ENCODE measurements around the gene SPN.
"Not testable (repeated sequence)": the region's sequence is repeated elsewhere in the genome, so short reads cannot be mapped to it uniquely, and the experiment has no call there.

Gene SPN

DNA sequence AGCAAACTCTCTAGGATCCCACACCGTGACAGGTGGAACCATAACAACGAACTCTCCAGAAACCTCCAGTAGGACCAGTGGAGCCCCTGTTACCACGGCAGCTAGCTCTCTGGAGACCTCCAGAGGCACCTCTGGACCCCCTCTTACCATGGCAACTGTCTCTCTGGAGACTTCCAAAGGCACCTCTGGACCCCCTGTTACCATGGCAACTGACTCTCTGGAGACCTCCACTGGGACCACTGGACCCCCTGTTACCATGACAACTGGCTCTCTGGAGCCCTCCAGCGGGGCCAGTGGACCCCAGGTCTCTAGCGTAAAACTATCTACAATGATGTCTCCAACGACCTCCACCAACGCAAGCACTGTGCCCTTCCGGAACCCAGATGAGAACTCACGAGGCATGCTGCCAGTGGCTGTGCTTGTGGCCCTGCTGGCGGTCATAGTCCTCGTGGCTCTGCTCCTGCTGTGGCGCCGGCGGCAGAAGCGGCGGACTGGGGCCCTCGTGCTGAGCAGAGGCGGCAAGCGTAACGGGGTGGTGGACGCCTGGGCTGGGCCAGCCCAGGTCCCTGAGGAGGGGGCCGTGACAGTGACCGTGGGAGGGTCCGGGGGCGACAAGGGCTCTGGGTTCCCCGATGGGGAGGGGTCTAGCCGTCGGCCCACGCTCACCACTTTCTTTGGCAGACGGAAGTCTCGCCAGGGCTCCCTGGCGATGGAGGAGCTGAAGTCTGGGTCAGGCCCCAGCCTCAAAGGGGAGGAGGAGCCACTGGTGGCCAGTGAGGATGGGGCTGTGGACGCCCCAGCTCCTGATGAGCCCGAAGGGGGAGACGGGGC, 1.3 kb downstream of the SPN start:
- H3K27ac ChIP-seq (ENCODE audit: low read depth, low read length), result no peak overlapping the region
- no peaks in the 10 kb centered on the region for H3K36me3 ChIP-seq (ENCODE audit: control insufficient read depth, insufficient read depth, low read length)
- no peak overlapping the region for H3K9ac ChIP-seq (ENCODE audit: low read depth, low read length)
- no peaks in the 10 kb centered on the region for H3K27me3 ChIP-seq (ENCODE audit: control insufficient read depth, insufficient read depth, low read length)
- H3K4me3 ChIP-seq (ENCODE audit: low read depth, low read length), result no peak overlapping the region
- H3K9me3 ChIP-seq (ENCODE audit: control insufficient read depth, insufficient read depth, low read length), result no peaks in the 10 kb centered on the region
- H3K4me1 ChIP-seq (ENCODE audit: control insufficient read depth, insufficient read depth, low read length), result peaks cover 8% of the 10 kb centered on the region; the same call in 1 of the 2 replicates

DNA sequence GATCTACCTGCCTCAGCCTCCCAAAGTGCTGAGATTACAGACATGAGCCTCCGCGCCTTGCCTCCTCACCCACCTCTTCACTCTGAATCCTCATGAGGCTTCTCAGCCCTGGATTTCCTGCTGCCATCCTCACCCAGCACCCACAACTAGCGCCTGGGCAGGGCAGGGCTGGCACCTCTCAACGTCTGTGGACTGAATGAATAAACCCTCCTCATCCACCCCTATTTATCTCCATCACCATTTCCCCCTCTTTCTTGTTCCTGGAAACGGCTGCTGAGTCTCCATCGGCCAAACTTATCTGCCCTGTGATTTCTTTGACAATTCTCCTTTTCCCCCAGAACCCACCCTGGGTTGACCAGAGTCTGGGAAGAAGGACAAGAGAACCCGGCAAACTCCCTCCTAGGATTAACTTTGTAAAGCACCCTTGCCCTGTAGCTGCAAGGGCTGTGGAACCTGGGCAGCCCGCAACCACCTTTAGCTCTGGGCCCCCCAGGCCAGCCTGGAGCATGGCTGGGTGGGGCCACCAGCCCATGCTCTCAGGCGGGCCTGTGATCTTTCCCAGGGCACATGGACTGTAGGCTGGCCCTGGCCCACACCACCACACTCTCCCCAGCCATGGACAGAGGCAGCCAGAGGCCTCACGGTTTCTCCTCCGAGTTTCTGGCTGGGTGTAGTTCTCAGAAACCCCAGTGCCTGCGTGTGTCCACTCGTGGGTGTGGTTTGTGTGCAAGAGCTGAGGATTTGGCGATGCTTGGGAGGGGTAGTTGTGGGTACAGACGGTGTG, 2.4 kb downstream of the SPN start:
- H3K27ac ChIP-seq (ENCODE audit: low read depth, low read length), result no peak overlapping the region
- H3K27me3 ChIP-seq (ENCODE audit: control insufficient read depth, insufficient read depth, low read length), result no peaks in the 10 kb centered on the region
- H3K9me3 ChIP-seq (ENCODE audit: control insufficient read depth, insufficient read depth, low read length), result no peaks in the 10 kb centered on the region
- H3K9ac ChIP-seq (ENCODE audit: low read depth, low read length), result no peak overlapping the region
- peaks cover 8% of the 10 kb centered on the region; the same call in 1 of the 2 replicates for H3K4me1 ChIP-seq (ENCODE audit: control insufficient read depth, insufficient read depth, low read length)
- no peaks in the 10 kb centered on the region for H3K36me3 ChIP-seq (ENCODE audit: control insufficient read depth, insufficient read depth, low read length)
- no peak overlapping the region for H3K4me3 ChIP-seq (ENCODE audit: low read depth, low read length)

DNA sequence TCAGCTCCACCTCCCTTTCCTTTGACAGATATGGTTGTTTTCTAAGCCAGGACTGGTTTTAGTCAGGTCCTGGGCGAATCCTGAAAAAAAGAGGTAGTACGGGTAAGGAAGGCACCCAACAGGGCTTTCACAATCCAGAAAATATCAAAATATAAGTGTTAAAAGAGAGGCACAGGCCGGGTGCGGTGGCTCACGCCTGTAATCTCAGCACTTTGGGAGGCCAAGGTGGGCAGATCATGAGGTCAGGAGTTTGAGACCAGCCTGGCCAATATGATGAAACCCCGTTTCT, 4.2 kb downstream of the SPN start:
- not testable (repeated sequence) for H3K4me1 ChIP-seq (ENCODE audit: control insufficient read depth, insufficient read depth, low read length); H3K9me3 ChIP-seq (ENCODE audit: control insufficient read depth, insufficient read depth, low read length); H3K36me3 ChIP-seq (ENCODE audit: control insufficient read depth, insufficient read depth, low read length); H3K9ac ChIP-seq (ENCODE audit: low read depth, low read length); H3K27me3 ChIP-seq (ENCODE audit: control insufficient read depth, insufficient read depth, low read length)
- Histone ChIP-seq H3K27ac (ENCODE audit: low read depth, low read length) (peak overlapping the region; percentile 84), H3K4me3 (ENCODE audit: low read depth, low read length) (peak overlapping the region; percentile 35; the same call in 1 of the 2 replicates)

DNA sequence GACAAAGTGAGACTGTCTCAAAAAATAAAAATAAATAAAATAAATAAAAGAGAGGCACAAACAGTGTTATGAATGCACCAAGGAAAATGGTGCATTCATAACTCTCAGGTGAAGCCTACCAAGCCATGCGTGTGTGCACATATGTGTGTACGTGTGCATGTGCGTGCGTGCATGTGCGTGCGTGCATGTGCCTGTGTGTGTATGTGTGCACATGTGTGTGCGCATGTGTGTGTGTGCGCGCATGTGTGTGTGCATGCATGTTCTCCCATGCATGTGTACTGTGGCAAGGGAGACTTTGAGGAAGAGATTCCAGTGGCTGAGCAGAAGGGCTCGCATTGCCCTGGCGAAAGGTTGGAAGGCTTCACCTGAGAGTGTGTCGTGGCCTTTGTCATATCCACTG, 4.7 kb downstream of the SPN start:
- Histone ChIP-seq H3K27me3 (ENCODE audit: control insufficient read depth, insufficient read depth, low read length) (no peaks in the 10 kb centered on the region), H3K4me3 (ENCODE audit: low read depth, low read length) (no peak overlapping the region), H3K4me1 (ENCODE audit: control insufficient read depth, insufficient read depth, low read length) (peaks cover 8% of the 10 kb centered on the region; the same call in 1 of the 2 replicates), H3K9ac (ENCODE audit: low read depth, low read length) (no peak overlapping the region), H3K27ac (ENCODE audit: low read depth, low read length) (no peak overlapping the region), H3K36me3 (ENCODE audit: control insufficient read depth, insufficient read depth, low read length) (no peaks in the 10 kb centered on the region), H3K9me3 (ENCODE audit: control insufficient read depth, insufficient read depth, low read length) (no peaks in the 10 kb centered on the region)

DNA sequence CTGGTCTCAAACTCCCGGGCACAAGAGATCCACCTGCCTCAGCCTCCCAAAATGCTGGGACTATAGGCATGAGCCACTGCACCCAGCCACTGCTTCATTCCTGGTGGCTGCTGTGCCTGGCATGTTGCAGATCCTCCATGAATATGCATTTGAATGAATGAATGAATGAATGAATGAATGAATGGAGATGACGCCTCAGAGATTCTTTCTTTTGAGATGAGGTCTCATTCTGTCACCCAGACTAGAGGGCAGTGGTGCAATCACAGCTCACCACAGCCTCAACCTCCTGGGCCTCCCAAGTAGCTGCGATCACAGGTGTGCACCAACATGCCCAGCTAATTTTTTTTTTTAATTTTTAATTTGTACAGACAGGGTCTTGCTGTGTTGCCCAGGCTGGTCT, 5.2 kb downstream of the SPN start:
- Histone ChIP-seq H3K27me3 (ENCODE audit: control insufficient read depth, insufficient read depth, low read length) (no peaks in the 10 kb centered on the region), H3K9ac (ENCODE audit: low read depth, low read length) (no peak overlapping the region), H3K4me1 (ENCODE audit: control insufficient read depth, insufficient read depth, low read length) (peaks cover 8% of the 10 kb centered on the region; the same call in 1 of the 2 replicates), H3K4me3 (ENCODE audit: low read depth, low read length) (no peak overlapping the region), H3K36me3 (ENCODE audit: control insufficient read depth, insufficient read depth, low read length) (no peaks in the 10 kb centered on the region), H3K27ac (ENCODE audit: low read depth, low read length) (no peak overlapping the region), H3K9me3 (ENCODE audit: control insufficient read depth, insufficient read depth, low read length) (no peaks in the 10 kb centered on the region)

DNA sequence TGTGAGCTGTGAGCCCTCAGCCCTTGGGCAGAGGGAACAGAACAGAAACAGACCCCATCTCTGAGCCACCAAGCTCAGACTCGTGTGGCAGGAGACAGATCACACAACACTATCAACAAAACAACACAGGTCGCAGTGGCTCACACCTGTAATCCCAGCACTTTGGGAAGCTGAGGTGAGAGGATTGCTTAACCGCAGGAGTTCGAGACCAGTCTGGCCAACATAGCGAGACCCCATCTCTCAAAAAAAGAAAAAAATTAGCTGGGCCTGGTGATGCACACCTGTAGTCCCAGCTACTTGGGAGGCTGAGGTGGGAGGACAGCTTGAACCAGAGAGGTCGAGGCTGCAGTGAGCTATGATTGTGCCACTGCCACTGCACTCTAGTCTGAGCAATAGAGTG, 10.5 kb downstream of the SPN start:
- peaks cover 3% of the 10 kb centered on the region for H3K4me1 ChIP-seq (ENCODE audit: control insufficient read depth, insufficient read depth, low read length)
- H3K9ac ChIP-seq (ENCODE audit: low read depth, low read length), result no peak overlapping the region
- no peak overlapping the region for H3K4me3 ChIP-seq (ENCODE audit: low read depth, low read length)
- no peak overlapping the region for H3K27ac ChIP-seq (ENCODE audit: low read depth, low read length)
- no peaks in the 10 kb centered on the region for H3K27me3 ChIP-seq (ENCODE audit: control insufficient read depth, insufficient read depth, low read length)
- no peaks in the 10 kb centered on the region for H3K36me3 ChIP-seq (ENCODE audit: control insufficient read depth, insufficient read depth, low read length)
- H3K9me3 ChIP-seq (ENCODE audit: control insufficient read depth, insufficient read depth, low read length), result no peaks in the 10 kb centered on the region

DNA sequence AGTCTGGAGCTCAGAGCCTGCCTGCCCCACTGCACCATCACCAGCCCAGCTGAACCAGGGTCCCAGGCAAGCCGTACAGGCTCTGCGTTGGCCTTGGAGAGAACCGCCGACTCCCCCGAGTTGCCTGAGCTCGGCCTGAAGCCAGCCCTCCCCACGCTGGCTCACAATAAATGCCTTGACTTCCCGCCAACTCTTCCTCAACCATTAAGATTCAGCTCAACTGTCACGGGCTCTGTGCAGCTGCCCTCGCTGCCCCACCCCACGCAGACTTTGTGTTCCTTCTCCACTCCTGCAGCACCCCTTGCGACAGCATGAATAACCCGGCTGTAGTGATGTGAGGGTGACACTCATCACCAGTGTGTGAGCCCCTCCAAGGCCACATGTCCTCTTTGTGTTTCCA, 11.1 kb downstream of the SPN start:
- Histone ChIP-seq H3K36me3 (ENCODE audit: control insufficient read depth, insufficient read depth, low read length) (no peaks in the 10 kb centered on the region), H3K27ac (ENCODE audit: low read depth, low read length) (no peak overlapping the region), H3K9me3 (ENCODE audit: control insufficient read depth, insufficient read depth, low read length) (no peaks in the 10 kb centered on the region), H3K4me3 (ENCODE audit: low read depth, low read length) (no peak overlapping the region), H3K4me1 (ENCODE audit: control insufficient read depth, insufficient read depth, low read length) (peaks cover 6% of the 10 kb centered on the region), H3K27me3 (ENCODE audit: control insufficient read depth, insufficient read depth, low read length) (no peaks in the 10 kb centered on the region), H3K9ac (ENCODE audit: low read depth, low read length) (no peak overlapping the region)

DNA sequence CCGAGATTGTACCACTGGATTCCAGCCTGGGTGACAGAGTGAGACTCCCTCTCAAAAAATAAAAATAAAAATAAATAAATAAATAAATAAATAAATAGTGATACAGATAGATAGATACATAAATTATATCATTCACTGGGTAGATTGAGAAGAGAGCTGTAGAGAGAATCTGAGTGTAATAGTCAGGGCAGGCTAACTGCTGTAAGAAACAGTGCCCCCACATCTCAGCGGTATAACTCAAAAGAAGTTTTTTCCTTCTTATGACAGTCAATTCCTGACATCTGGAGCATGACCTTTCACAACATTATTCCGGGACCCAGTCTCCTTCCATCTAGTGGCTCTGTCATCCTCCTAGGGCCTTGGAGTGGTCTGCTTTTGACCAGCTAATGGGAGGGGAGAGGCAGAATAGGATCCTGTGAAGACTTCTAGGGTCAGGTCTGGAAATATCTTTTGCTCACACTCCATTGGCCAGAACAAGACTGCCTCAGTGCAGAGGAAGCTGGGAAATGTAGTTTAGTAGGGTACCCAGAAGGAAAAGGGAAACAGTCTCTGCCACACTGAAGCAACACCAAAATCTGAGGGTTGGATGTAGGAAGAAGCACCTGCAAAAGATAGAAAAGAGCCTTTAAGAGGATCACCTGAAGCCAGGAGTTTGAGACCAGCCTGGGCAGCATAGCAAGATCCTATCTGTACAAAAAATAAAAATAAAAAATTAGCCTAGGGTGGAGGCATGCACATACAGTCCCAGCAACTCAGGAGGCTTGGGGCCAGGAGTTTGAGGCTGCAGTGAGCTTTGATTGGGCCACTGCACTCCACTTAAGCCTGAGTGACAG, 13.0 kb downstream of the SPN start:
- H3K36me3 ChIP-seq (ENCODE audit: control insufficient read depth, insufficient read depth, low read length), result 0 out of 2 replicates have a peak, but pooled peaks cover 2% of the 10 kb centered on the region
- H3K4me1 ChIP-seq (ENCODE audit: control insufficient read depth, insufficient read depth, low read length), result peaks cover 11% of the 10 kb centered on the region
- no peak overlapping the region for H3K4me3 ChIP-seq (ENCODE audit: low read depth, low read length)
- H3K9me3 ChIP-seq (ENCODE audit: control insufficient read depth, insufficient read depth, low read length), result no peaks in the 10 kb centered on the region
- H3K27me3 ChIP-seq (ENCODE audit: control insufficient read depth, insufficient read depth, low read length), result no peaks in the 10 kb centered on the region
- no peak overlapping the region for H3K27ac ChIP-seq (ENCODE audit: low read depth, low read length)
- H3K9ac ChIP-seq (ENCODE audit: low read depth, low read length), result no peak overlapping the region

DNA sequence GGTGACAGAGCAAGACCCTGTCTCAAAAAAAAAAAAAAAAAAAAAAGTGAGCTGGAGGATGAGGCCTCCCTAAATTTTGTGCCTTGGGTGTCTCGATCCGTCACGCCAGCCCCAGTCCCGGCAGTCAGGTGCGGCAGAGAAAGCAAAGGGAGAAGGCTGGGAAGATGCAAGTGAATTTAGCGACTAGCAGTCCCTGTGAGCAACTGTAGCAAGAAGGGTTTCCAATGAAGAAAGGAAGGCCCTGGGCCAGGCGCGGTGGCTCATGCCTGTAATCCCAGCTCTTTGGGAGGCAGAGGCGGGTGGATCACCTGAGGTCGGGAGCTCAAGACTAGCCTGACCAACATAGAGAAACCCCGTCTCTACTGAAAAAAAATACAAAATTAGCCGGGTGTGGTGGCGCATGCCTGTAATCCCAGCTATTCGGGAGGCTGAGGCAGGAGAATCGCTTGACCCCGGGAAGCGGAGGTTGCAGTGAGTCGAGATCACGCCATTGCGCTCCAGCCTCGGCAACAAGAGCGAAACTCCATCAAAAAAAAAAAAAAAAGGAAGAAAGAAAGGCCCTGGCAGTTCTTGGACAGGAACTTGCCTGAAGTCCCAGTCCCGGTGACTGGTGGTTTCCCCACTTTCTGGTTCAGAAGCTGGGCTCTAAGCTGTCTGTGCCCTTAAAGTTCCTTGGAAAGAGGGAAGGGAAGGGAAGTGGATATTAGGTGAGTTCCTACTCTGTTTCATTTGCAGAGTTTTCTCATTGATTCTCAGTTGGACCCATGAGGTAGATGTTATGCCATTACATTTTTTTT, 14.1 kb downstream of the SPN start:
- Histone ChIP-seq H3K9me3 (ENCODE audit: control insufficient read depth, insufficient read depth, low read length) (no peaks in the 10 kb centered on the region), H3K9ac (ENCODE audit: low read depth, low read length) (no peak overlapping the region), H3K27me3 (ENCODE audit: control insufficient read depth, insufficient read depth, low read length) (no peaks in the 10 kb centered on the region), H3K4me3 (ENCODE audit: low read depth, low read length) (no peak overlapping the region), H3K36me3 (ENCODE audit: control insufficient read depth, insufficient read depth, low read length) (peaks cover 8% of the 10 kb centered on the region; the same call in 1 of the 2 replicates), H3K27ac (ENCODE audit: low read depth, low read length) (no peak overlapping the region), H3K4me1 (ENCODE audit: control insufficient read depth, insufficient read depth, low read length) (peaks cover 11% of the 10 kb centered on the region)

DNA sequence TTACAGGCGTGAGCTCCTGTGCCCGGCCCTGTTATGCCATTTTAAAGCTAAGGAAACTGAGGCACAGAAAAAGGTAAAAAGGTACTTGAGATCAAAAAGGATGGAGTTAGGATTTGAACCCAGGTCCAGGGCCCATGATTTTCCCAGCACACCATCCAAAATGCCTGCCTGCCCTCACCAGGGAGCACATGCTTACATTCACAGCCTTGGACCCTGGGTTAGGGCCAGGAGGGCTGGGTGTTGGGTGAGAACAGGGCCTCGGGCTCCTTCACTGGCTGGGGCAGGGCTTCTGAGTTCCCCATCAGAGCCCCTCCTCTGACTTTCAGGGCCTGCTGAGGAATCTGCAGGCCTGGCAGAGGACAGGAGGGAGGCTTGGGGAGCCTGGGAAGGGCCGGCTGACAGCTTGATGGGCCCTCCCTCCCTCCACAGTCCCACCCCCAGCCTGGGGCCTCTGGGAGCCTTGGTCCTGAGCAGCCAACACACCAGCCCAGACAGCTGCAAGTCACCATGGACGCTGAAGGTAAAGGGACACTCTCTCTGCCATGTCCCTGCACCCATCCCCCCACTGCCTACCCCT, 15.7 kb downstream of the SPN start, which contains the start of gene QPRT:
Gene QPRT, plus strand, starts transcription at position 490 of the 577 bp plus-strand sequence. Its CDS starts 18 bp downstream, at position 508.
- H3K4me1 ChIP-seq (ENCODE audit: control insufficient read depth, insufficient read depth, low read length), result peaks cover 11% of the 10 kb centered on the region
- H3K27ac ChIP-seq (ENCODE audit: low read depth, low read length), result peak within 1 kb of the TSS; percentile 97
- peak within 1 kb of the TSS; percentile 52 for H3K4me3 ChIP-seq (ENCODE audit: low read depth, low read length)
- H3K9me3 ChIP-seq (ENCODE audit: control insufficient read depth, insufficient read depth, low read length), result no peaks in the 10 kb centered on the region
- peak within 1 kb of the TSS; percentile 68 for H3K9ac ChIP-seq (ENCODE audit: low read depth, low read length)
- no peaks in the 10 kb centered on the region for H3K27me3 ChIP-seq (ENCODE audit: control insufficient read depth, insufficient read depth, low read length)
- peaks cover 20% of the 10 kb centered on the region for H3K36me3 ChIP-seq (ENCODE audit: control insufficient read depth, insufficient read depth, low read length)
